Measurements from ENCODE around the gene BNC2. TPM values are rescaled to one million over a fixed set of nuclear protein-coding genes. Genes with fewer than 3 reads are reported as not detected.
A peak's percentile ranks its signal among the peaks of the same experiment; 100 is the strongest.

The BNC2 gene
- total RNA-seq, 1 donor from 2014 or later, result 2.4 TPM

- Mint-ChIP-seq H3K27me3 (ENCODE audit: insufficient read depth, low read depth) (peaks cover 9% of the 10 kb centered on the region), H3K4me1 (peaks cover 53% of the 10 kb centered on the region), H3K4me3 (peak overlapping the region; percentile 56), H3K9me3 (no peaks in the 10 kb centered on the region), H3K27ac (peak overlapping the region; percentile 1), H3K36me3 (peaks cover 3% of the 10 kb centered on the region)
- Histone ChIP-seq H3K4me3 (no peak overlapping the region), H4K20me1 (ENCODE audit: low read depth) (peaks cover 5% of the 10 kb centered on the region), H3K4me1 (no peaks in the 10 kb centered on the region), H3K79me2 (ENCODE audit: low read depth) (no peaks in the 10 kb centered on the region), H3K4me2 (no peak overlapping the region), H3F3A (ENCODE audit: low read depth) (peaks cover 7% of the 10 kb centered on the region), H3K27ac (no peak overlapping the region), H3K36me3 (no peaks in the 10 kb centered on the region), H3K9me3 (ENCODE audit: low read depth) (no peaks in the 10 kb centered on the region), H3K27me3 (peaks cover 32% of the 10 kb centered on the region), H2AFZ (replicated peaks) (no peak overlapping the region), H3K9ac (no peak overlapping the region)
- DNase-seq (ENCODE audit: low spot score), result peak; percentile 3
- TF ChIP-seq EZH2 (IDR thresholded peaks at IDR 0.05) (no peak), EZH2phosphoT487 (IDR thresholded peaks at IDR 0.05) (no peak), CTCF (IDR thresholded peaks at IDR 0.05) (no peak)
These were observed 5.6 kb downstream of the BNC2 start for GRCh38 chr9:16864649-16865434.

- Histone ChIP-seq H3K27me3 (no peaks in the 10 kb centered on the region), H3F3A (ENCODE audit: low read depth) (peaks cover 3% of the 10 kb centered on the region), H3K79me2 (ENCODE audit: low read depth) (no peaks in the 10 kb centered on the region), H3K9me3 (ENCODE audit: low read depth) (no peaks in the 10 kb centered on the region), H3K4me3 (no peak overlapping the region), H3K27ac (no peak overlapping the region), H3K4me2 (no peak overlapping the region), H3K4me1 (peaks cover 12% of the 10 kb centered on the region), H3K9ac (no peak overlapping the region), H4K20me1 (ENCODE audit: low read depth) (no peaks in the 10 kb centered on the region), H2AFZ (replicated peaks) (no peak overlapping the region), H3K36me3 (no peaks in the 10 kb centered on the region)
- peak; percentile 26 for DNase-seq (ENCODE audit: low spot score)
- peaks cover 2% of the 10 kb centered on the region for H3K9me3 Mint-ChIP-seq
- no peaks in the 10 kb centered on the region for H3K36me3 Mint-ChIP-seq
- H3K27ac Mint-ChIP-seq, result no peak overlapping the region
- no peak for TF ChIP-seq EZH2 (IDR thresholded peaks at IDR 0.05)
- no peak for TF ChIP-seq EZH2phosphoT487 (IDR thresholded peaks at IDR 0.05)
- TF ChIP-seq CTCF (IDR thresholded peaks at IDR 0.05), result no peak
- H3K4me3 Mint-ChIP-seq, result no peak overlapping the region
- peaks cover 8% of the 10 kb centered on the region for H3K4me1 Mint-ChIP-seq
- no peaks in the 10 kb centered on the region for H3K27me3 Mint-ChIP-seq (ENCODE audit: insufficient read depth, low read depth)
These were observed 22.3 kb downstream of the BNC2 start for GRCh38 chr9:16848179-16848578.

- Mint-ChIP-seq H3K4me1 (no peaks in the 10 kb centered on the region), H3K36me3 (no peaks in the 10 kb centered on the region), H3K27ac (no peak overlapping the region), H3K4me3 (no peak overlapping the region), H3K27me3 (ENCODE audit: insufficient read depth, low read depth) (no peaks in the 10 kb centered on the region), H3K9me3 (peaks cover 2% of the 10 kb centered on the region)
- H2AFZ ChIP-seq (replicated peaks), result no peak overlapping the region
- no peak overlapping the region for H3K27ac ChIP-seq
- no peak overlapping the region for H3K4me2 ChIP-seq
- H3K36me3 ChIP-seq, result no peaks in the 10 kb centered on the region
- H3K9ac ChIP-seq, result no peak overlapping the region
- H3F3A ChIP-seq (ENCODE audit: low read depth), result no peaks in the 10 kb centered on the region
- DNase-seq (ENCODE audit: low spot score), result no peak
- H3K4me3 ChIP-seq, result no peak overlapping the region
- no peak for TF ChIP-seq EZH2phosphoT487 (IDR thresholded peaks at IDR 0.05)
- no peak for TF ChIP-seq CTCF (IDR thresholded peaks at IDR 0.05)
- no peak for TF ChIP-seq EZH2 (IDR thresholded peaks at IDR 0.05)
- H3K9me3 ChIP-seq (ENCODE audit: low read depth), result no peaks in the 10 kb centered on the region
- H3K4me1 ChIP-seq, result peaks cover 6% of the 10 kb centered on the region
- no peaks in the 10 kb centered on the region for H3K27me3 ChIP-seq
- no peaks in the 10 kb centered on the region for H4K20me1 ChIP-seq (ENCODE audit: low read depth)
- no peaks in the 10 kb centered on the region for H3K79me2 ChIP-seq (ENCODE audit: low read depth)
These were observed 23.5 kb downstream of the BNC2 start for GRCh38 chr9:16846986-16847385.
